Cardiac muscle cell (in vitro differentiated cells and primary cell): ENCODE results near the gene PPCDC. TPM values are rescaled to one million over a fixed set of nuclear protein-coding genes. Genes with fewer than 3 reads are reported as not detected.
A peak's percentile ranks its signal among the peaks of the same experiment; 100 is the strongest.

Source experiments
- DNase-seq, 2 donors: peaks; one replicate each; pipeline versions ENCODE4 v3.0.0 to v3.0.0-alpha.2; 2010 to 2017; ENCODE audit warnings: low read depth in 1 of 2, low spot score in 1 of 2
- H3K27ac ChIP-seq: fragments of 200-600 bp; sonication (generic); 2 replicates; pipeline ENCODE4 v1.5.1; 2016
- H3K27me3 ChIP-seq: fragments of 200-600 bp; sonication (generic); 2 replicates; pipeline ENCODE4 v1.6.0; 2016; ENCODE audit warnings: control low read depth
- H3K36me3 ChIP-seq: fragments of 200-600 bp; sonication (generic); 2 replicates; pipeline ENCODE4 v1.5.1; 2016; ENCODE audit warnings: control low read depth
- H3K4me1 ChIP-seq: fragments of 200-600 bp; sonication (generic); 2 replicates; pipeline ENCODE4 v1.8.1; 2017; ENCODE audit warnings: low read depth, mild to moderate bottlenecking, mixed run types
- H3K4me3 ChIP-seq: fragments of 200-600 bp; sonication (generic); 2 replicates; pipeline ENCODE4 v1.5.1; 2016; ENCODE audit warnings: mild to moderate bottlenecking
- H3K9me3 ChIP-seq: fragments of 200-600 bp; sonication (generic); 2 replicates; pipeline ENCODE4 v1.5.1; 2017; ENCODE audit warnings: low read depth, mild to moderate bottlenecking, control low read depth
- CTCF ChIP-seq: IDR thresholded peaks from 2 replicates; pipeline ENCODE4 v1.5.1; 2012; ENCODE audit warnings: low read depth, mild to moderate bottlenecking, low read length
- polyA plus RNA-seq: library from polyadenylated mRNA; unstranded; fragments of >200 nt; fragmentation: Nextera tagmentation; extraction: Ambion mirVana; gene quantifications from 2 replicates; pipeline ENCODE4 v1.2.1, GENCODE V29; 2016
- total RNA-seq: library from RNA; depleted of rRNA; stranded (reverse); fragments of >200 nt; gene quantifications from 2 replicates; pipeline ENCODE4 v1.2.3, GENCODE V29; 2016

The PPCDC gene
- total and polyA plus RNA-seq, 2 experiments from 2014 or later: 17.6 to 25.6 TPM

GRCh38 chr15:75051191-75051608 lies 27.8 kb downstream of the PPCDC start:
- Histone ChIP-seq H3K9me3 (no peaks in the 10 kb centered on the region), H3K4me1 (peaks cover 14% of the 10 kb centered on the region), H3K27ac (no peak overlapping the region), H3K4me3 (no peak overlapping the region), H3K36me3 (no peaks in the 10 kb centered on the region), H3K27me3 (no peaks in the 10 kb centered on the region)
- DNase-seq: no peak
- TF ChIP-seq CTCF: no peak

DNA sequence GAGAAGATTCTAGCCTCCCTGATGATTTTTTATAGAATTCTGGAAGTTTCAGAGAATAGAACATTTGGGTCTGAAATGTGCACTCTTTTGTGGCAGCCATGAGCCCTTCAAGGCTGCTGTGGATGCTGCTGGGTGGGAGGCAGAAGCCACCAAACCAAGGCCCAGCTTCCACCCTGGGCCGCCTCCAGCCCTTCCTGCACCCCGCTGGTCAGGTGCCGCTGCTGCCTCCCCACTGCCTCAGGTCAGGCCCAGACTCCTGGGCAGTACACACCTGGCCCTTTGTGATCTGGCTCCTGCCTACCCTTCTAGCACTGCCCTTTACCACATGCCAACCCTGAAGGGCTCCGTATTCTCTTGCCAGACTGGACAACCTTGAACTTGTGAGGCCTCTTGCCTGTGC lies 28.3 kb downstream of the PPCDC start:
- DNase-seq: no peak
- H3K4me1 ChIP-seq: peaks cover 9% of the 10 kb centered on the region
- no peak overlapping the region for H3K27ac ChIP-seq
- TF ChIP-seq CTCF: no peak
- no peaks in the 10 kb centered on the region for H3K27me3 ChIP-seq
- H3K36me3 ChIP-seq: no peaks in the 10 kb centered on the region
- H3K4me3 ChIP-seq: no peak overlapping the region
- H3K9me3 ChIP-seq: no peaks in the 10 kb centered on the region

DNA sequence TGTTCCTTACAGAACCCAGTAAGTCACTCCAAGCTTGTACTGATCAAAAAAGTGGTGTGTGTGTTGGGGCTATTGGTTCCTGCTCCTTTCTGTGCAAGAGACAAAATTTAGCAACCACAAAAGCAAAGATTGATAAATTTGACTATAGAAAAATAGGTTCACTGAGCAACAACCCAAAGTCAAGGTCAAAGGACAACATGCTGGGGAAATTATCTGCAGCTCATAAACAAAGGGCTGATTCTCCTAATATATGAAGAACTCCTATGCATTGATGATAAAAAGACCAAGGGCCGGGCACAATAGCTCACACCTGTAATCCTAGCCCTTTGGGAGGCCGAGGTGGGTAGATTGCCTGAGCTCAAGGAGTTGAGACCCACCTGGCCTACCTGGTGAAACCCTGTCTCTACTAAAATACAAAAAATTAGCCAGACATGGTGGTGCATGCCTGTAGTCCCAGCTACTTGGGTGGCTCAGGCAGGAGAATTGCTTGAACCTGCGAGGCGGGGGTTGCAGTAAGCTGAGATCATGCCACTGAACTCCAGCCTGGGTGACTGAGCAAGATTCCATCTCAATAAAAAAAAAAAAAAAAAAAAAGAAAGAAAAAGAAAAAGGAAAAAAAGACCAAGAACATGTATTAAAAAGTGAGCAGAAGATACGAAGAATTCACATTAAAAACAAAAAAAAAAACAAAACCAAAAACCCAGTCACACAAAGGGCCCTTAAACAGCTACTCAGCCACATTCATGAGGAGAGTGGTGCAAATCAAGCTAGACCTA lies 29.8 kb downstream of the PPCDC start:
- Histone ChIP-seq H3K27me3 (no peaks in the 10 kb centered on the region), H3K27ac (no peak overlapping the region), H3K4me3 (no peak overlapping the region), H3K36me3 (no peaks in the 10 kb centered on the region), H3K9me3 (no peaks in the 10 kb centered on the region), H3K4me1 (peaks cover 2% of the 10 kb centered on the region)
- DNase-seq: no peak
- no peak for TF ChIP-seq CTCF

DNA sequence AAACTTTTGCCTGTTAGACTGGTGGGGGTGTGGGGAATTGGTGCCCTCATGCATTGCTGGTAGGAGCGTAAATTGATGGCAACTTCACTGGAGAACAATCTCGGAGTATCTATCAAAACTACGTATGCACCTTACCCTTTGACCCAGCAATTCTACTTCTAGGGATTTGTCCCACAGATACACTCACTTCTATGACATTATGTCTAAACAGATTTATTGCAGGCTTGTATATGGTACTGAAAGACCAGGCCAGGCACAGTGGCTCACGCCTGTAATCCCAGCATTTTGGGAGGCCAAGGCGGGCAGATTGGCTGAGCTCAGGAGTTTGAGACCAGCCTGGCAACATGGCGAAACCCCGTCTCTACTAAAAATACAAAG lies 30.3 kb downstream of the PPCDC start:
- H3K27me3 ChIP-seq: no peaks in the 10 kb centered on the region
- H3K36me3 ChIP-seq: no peaks in the 10 kb centered on the region
- no peak for DNase-seq
- TF ChIP-seq CTCF: no peak
- no peaks in the 10 kb centered on the region for H3K9me3 ChIP-seq
- H3K4me3 ChIP-seq: no peak overlapping the region
- H3K27ac ChIP-seq: no peak overlapping the region
- H3K4me1 ChIP-seq: peaks cover 3% of the 10 kb centered on the region

GRCh38 chr15:75054172-75054897 lies 30.9 kb downstream of the PPCDC start:
- H3K27ac ChIP-seq: no peak overlapping the region
- no peak for TF ChIP-seq CTCF

More at GRCh38 chr15:75054172-75054897, 30.9 kb downstream of the PPCDC start:
- peaks cover 3% of the 10 kb centered on the region for H3K4me1 ChIP-seq
- peak in 1 of 2 donors; percentile 58 for DNase-seq
- no peaks in the 10 kb centered on the region for H3K27me3 ChIP-seq
- H3K9me3 ChIP-seq: no peaks in the 10 kb centered on the region
- H3K36me3 ChIP-seq: no peaks in the 10 kb centered on the region
- H3K4me3 ChIP-seq: no peak overlapping the region
